K562 (cell line): ENCODE results near the gene SLCO2B1. TPM values are rescaled to one million over a fixed set of nuclear protein-coding genes. Genes with fewer than 3 reads are reported as not detected.

Experiments used
- ATAC-seq: fragments of 200-7000 bp; cut with Tn5 transposase; 3 replicates; pipeline ENCODE4 v1.9.1; 2020; ENCODE audit warnings: moderate library complexity
- BruUV-seq: library from RNA; stranded (reverse); fragments of 400-500 nt; replicated peaks from 2 replicates; lab custom pipeline; 2021; lab: Mats Ljungman, UMichigan
- CTCF ChIA-PET: fragments of 300-600 bp; formaldehyde crosslinking; extraction: SDS; loops from one replicate; lab custom pipeline; 2021; ENCODE audit warnings: low intra/inter-chr PET ratio; lab: Yijun Ruan, JAX
- POLR2A ChIA-PET: fragments of 300-600, 350-650 bp; sonication (Branson Sonifier 250); formaldehyde crosslinking; extraction: SDS; loops from one replicate; lab custom pipeline; 2021; ENCODE audit warnings: antibody characterized with exemption, inconsistent platforms; lab: Yijun Ruan, JAX
- DNase-seq, 4 experiments: peaks; one replicate each; pipeline versions ENCODE4 v3.0.0 to v3.0.0-alpha.2; 2011 to 2018; ENCODE audit warnings: low spot score in 3 of 4, mixed read lengths in 3 of 4; ENCODE audit errors: extremely low read depth in 1 of 4
- FAIRE-seq: peaks from 2 replicates; lab custom pipeline; 2011; peaks lifted over from hg19 to GRCh38; lab: Jason Lieb, UNC
- H2AFZ ChIP-seq: 2 replicates; pipeline ENCODE4 v1.6.0; 2011; ENCODE audit warnings: low read depth, low read length, control low read depth, inconsistent platforms
- H3K27ac ChIP-seq: fragments of 200-600 bp; 3 replicates; pipeline ENCODE4 v1.8.0; 2011; ENCODE audit warnings: low read depth, mild to moderate bottlenecking, control low read depth, inconsistent platforms, low read length, moderate library complexity, mixed read lengths; ENCODE audit errors: extremely low read depth
- H3K27me3 ChIP-seq, 2 experiments: fragments of 300-600 bp in 1 of 2; 2 replicates in 1 of 2; 3 replicates in 1 of 2; pipeline versions ENCODE4 v1.6.0 to v1.8.0; 2011; ENCODE audit warnings: inconsistent platforms in 2 of 2, low read length in 2 of 2, mild to moderate bottlenecking in 1 of 2, mixed read lengths in 1 of 2, moderate library complexity in 1 of 2; ENCODE audit not compliant: control insufficient read depth in 2 of 2, insufficient read depth in 2 of 2
- H3K36me3 ChIP-seq: fragments of 300-600 bp; 3 replicates; pipeline ENCODE4 v1.8.0; 2011; ENCODE audit warnings: mild to moderate bottlenecking, low read length, inconsistent platforms; ENCODE audit not compliant: control insufficient read depth, insufficient read depth
- H3K4me1 ChIP-seq, 2 experiments: fragments of 200-600 bp in 1 of 2; replicated peaks in 1 of 2; 2 replicates in 1 of 2; 3 replicates in 1 of 2; pipeline versions ENCODE4 v1.5.1 to v1.8.0; 2011; ENCODE audit warnings: inconsistent platforms in 2 of 2, low read length in 2 of 2, mild to moderate bottlenecking in 1 of 2, mixed read lengths in 1 of 2, moderate library complexity in 1 of 2; ENCODE audit not compliant: control insufficient read depth in 2 of 2, insufficient read depth in 2 of 2
- H3K4me2 ChIP-seq: 2 replicates; pipeline ENCODE4 v1.6.1; 2011; ENCODE audit warnings: low read length, control low read depth, inconsistent platforms, mixed read lengths; ENCODE audit not compliant: insufficient read depth
- H3K4me3 ChIP-seq: fragments of 200-600 bp; sonication (generic), shearing (Covaris generic); 2 replicates; pipeline ENCODE4 v1.5.1; 2016; ENCODE audit warnings: control low read depth, inconsistent platforms
- H3K79me2 ChIP-seq: fragments of 200-600 bp; 3 replicates; pipeline ENCODE4 v1.8.0; 2011; ENCODE audit warnings: low read length, inconsistent platforms; ENCODE audit not compliant: control insufficient read depth, insufficient read depth
- H3K9ac ChIP-seq, 2 experiments: 2 replicates each; pipeline versions ENCODE4 v1.6.0 to v1.6.1; 2011; ENCODE audit warnings: low read depth in 2 of 2, low read length in 2 of 2, control low read depth in 1 of 2, inconsistent platforms in 1 of 2, mild to moderate bottlenecking in 1 of 2, mixed read lengths in 1 of 2; ENCODE audit not compliant: insufficient read depth in 1 of 2
- H3K9me1 ChIP-seq: one replicate; pipeline ENCODE4 v1.6.0; 2011; ENCODE audit warnings: inconsistent platforms, mild to moderate bottlenecking, low read length, moderate library complexity; ENCODE audit not compliant: control insufficient read depth, insufficient read depth
- H3K9me3 ChIP-seq: replicated peaks from 2 replicates; pipeline ENCODE4 v1.5.1; 2011; ENCODE audit warnings: low read depth, low read length, inconsistent platforms; ENCODE audit not compliant: control insufficient read depth, insufficient read depth
- H4K20me1 ChIP-seq: replicated peaks from 2 replicates; pipeline ENCODE4 v1.6.1; 2011; ENCODE audit warnings: low read length, inconsistent platforms, mixed read lengths; ENCODE audit not compliant: control insufficient read depth, insufficient read depth
- DDX20 ChIP-seq: fragments of 450-650 bp; IDR thresholded peaks from 2 replicates; pipeline ENCODE4 v1.6.1; 2016; ENCODE audit warnings: missing genetic modification characterization, low read depth, mild to moderate bottlenecking, missing compliant biosample characterization, moderate library complexity
- MYBL2 ChIP-seq, 2 experiments: fragments of 450-650 bp in 1 of 2; sonication (generic) in 1 of 2; formaldehyde crosslinking in 1 of 2; IDR thresholded peaks; 2 replicates each; pipeline versions ENCODE4 v1.6.1 to v1.8.1; 2017 to 2022; ENCODE audit warnings: borderline replicate concordance in 1 of 2, inconsistent platforms in 1 of 2, low read depth in 1 of 2, mild to moderate bottlenecking in 1 of 2, missing genetic modification reagents in 1 of 2, moderate library complexity in 1 of 2
- OTX1 ChIP-seq: fragments of 450-650 bp; formaldehyde crosslinking; IDR thresholded peaks from 2 replicates; pipeline ENCODE4 v1.4.0; 2022; ENCODE audit warnings: mild to moderate bottlenecking
- PRMT5 ChIP-seq: sonication (generic); formaldehyde crosslinking; IDR thresholded peaks from 2 replicates; pipeline ENCODE4 v1.5.0; 2020; ENCODE audit warnings: missing genetic modification reagents
- PYGO2 ChIP-seq: fragments of 450-650 bp; IDR thresholded peaks from 2 replicates; pipeline ENCODE4 v1.6.1; 2016; ENCODE audit warnings: mild to moderate bottlenecking, missing genetic modification characterization, moderate library complexity, missing compliant biosample characterization
- TCF7L2 ChIP-seq: fragments of 150-350 bp; IDR thresholded peaks from 2 replicates; pipeline ENCODE4 v1.6.1; 2016; ENCODE audit warnings: low read depth, mild to moderate bottlenecking, low read length, moderate library complexity
- TSC22D4 ChIP-seq: fragments of 450-650 bp; IDR thresholded peaks from 2 replicates; pipeline ENCODE4 v1.6.1; 2016; ENCODE audit warnings: missing genetic modification characterization, missing biosample characterization, control low read depth
- ZKSCAN1 ChIP-seq: fragments of 150-350 bp; IDR thresholded peaks from 2 replicates; pipeline ENCODE4 v1.6.1; 2016; ENCODE audit warnings: low read depth, low read length
- ZNF444 ChIP-seq: fragments of 250-450 bp; sonication (Bioruptor Pico); IDR thresholded peaks from 2 replicates; pipeline ENCODE4 v1.4.0; 2020; ENCODE audit warnings: mild to moderate bottlenecking, moderate library complexity
- ZNF778 ChIP-seq: fragments of 450-650 bp; formaldehyde crosslinking; IDR thresholded peaks from 2 replicates; pipeline ENCODE4 v1.4.0; 2020; ENCODE audit warnings: mild to moderate bottlenecking, moderate library complexity
- whole genome bisulfite sequencing: fragments of 100-300 bp; shearing (Covaris generic); methylation state at CpG from one replicate; pipeline ENCODE4 v1.1.6; 2016; ENCODE audit warnings: low coverage, mixed read lengths; ENCODE audit not compliant: insufficient coverage; ENCODE audit errors: missing lambda C conversion rate; 5-methylcytosine and 5-hydroxymethylcytosine counted together
- in situ Hi-C: fragments of 300-500 bp; cut with MboI; formaldehyde crosslinking; loops from 4 replicates; pipeline ENCODE4 v1.15.0; 2018; ENCODE audit warnings: inconsistent platforms, mixed read lengths
- intact Hi-C: fragments of 100-400 bp; cut with micrococcal nuclease; formaldehyde crosslinking; loops from 2 replicates; pipeline ENCODE4 v1.14.2; 2022
- polyA plus RNA-seq, 8 experiments: library from polyadenylated mRNA; depleted of rRNA in 4 of 8; stranded (reverse) in 5 of 8; unstranded in 3 of 8; fragments of >200 nt; fragmentation: Nextera tagmentation in 2 of 8; fragmentation: Illumina TruSeq in 1 of 8; extraction: Ambion mirVana in 2 of 8; extraction: Trizol in 1 of 8; gene quantifications; 2 replicates each; pipeline versions ENCODE4 v1.2.1 to v1.2.3, GENCODE V29; 2011 to 2014; ENCODE audit warnings: inconsistent platforms in 1 of 8, missing spikeins in 1 of 8
- total RNA-seq, 7 experiments: library from RNA; depleted of rRNA in 6 of 7; stranded (reverse); fragments of >200 nt in 6 of 7; fragmentation: Illumina TruSeq in 2 of 7; extraction: Trizol in 2 of 7; gene quantifications; 2 replicates each; pipeline versions ENCODE4 v1.2.1 to v1.2.3, GENCODE V29; 2011 to 2021; ENCODE audit warnings: low replicate concordance in 1 of 7
- TF ChIP-seq, protein P1 (sequence below), 2 experiments: fragments of 200-800 bp in 1 of 2; sonication (Bioruptor generic) in 1 of 2; sonication (generic) in 1 of 2; formaldehyde crosslinking in 1 of 2; IDR thresholded peaks in 1 of 2; conservative IDR thresholded peaks in 1 of 2; 2 replicates each; pipeline versions ENCODE4 v1.5.0 to v1.6.1; 2016 to 2020; ENCODE audit warnings: missing compliant biosample characterization in 1 of 2, missing genetic modification characterization in 1 of 2, missing genetic modification reagents in 1 of 2
- TF ChIP-seq, protein P2 (sequence below): fragments of 450-650 bp; IDR thresholded peaks from 2 replicates; pipeline ENCODE4 v1.6.1; 2016; ENCODE audit warnings: antibody characterized with exemption
- TF ChIP-seq, protein P3 (sequence below): fragments of 250-450 bp; sonication (Bioruptor Pico); IDR thresholded peaks from 2 replicates; pipeline ENCODE4 v1.4.0; 2020; ENCODE audit warnings: mild to moderate bottlenecking, moderate library complexity, borderline replicate concordance
- TF ChIP-seq, protein P4 (sequence below): fragments of 250-450 bp; sonication (Bioruptor Pico); IDR thresholded peaks from 2 replicates; pipeline ENCODE4 v1.5.0; 2020; ENCODE audit warnings: mild to moderate bottlenecking, borderline replicate concordance

The SLCO2B1 gene
- total and polyA plus RNA-seq, 9 of the 15 experiments (the other 6 are each of a cell fraction or from before 2014, with no cell fraction given) = 0.70 to 14.7 (median 7.6) TPM

DNA sequence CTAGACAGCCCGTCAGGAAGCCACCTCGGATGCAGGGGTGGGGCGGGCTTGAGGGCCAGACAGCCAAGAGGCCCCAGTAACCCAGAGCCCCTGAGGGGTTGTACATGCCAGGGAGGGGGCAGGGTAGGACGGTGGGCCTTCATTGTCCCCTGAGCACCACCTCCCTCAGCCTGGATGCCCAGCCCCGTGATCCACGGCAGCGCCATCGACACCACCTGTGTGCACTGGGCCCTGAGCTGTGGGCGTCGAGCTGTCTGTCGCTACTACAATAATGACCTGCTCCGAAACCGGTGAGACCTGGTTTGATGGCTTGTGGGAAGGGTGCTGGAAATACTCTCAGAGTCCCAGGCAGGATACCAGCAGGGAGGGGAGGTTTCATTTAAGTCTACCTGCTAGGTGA, 52.2 kb downstream of the SLCO2B1 start:
- H3K27me3 ChIP-seq = no peaks in the 10 kb centered on the region; a peak in 1 of 5 replicates
- 50% methylated on average over 11 of the region's 13 CpGs for WGBS
- no peak for ATAC-seq
- ChIA-PET CTCF (no interaction called here), POLR2A (interaction anchor here (0.6 to 1.2 kb wide), 4 partner anchors 9 to 178 kb away, joined by 3 read pairs; no protein-coding TSS in a partner anchor)
- in situ Hi-C loops = loop anchor here (5.0 to 10.0 kb wide), 2 partner anchors 58 to 176 kb away; no protein-coding TSS in a partner anchor
- peaks cover 0 to 3% of the 10 kb centered on the region in 2 experiments; a peak in 2 of 5 replicates for H3K4me1 ChIP-seq
- BruUV-seq = no TSS peak
- H4K20me1 ChIP-seq = peaks cover 10% of the 10 kb centered on the region; the same call in 1 of the 2 replicates
- H3K9me3 ChIP-seq = no peaks in the 10 kb centered on the region
- no peak for FAIRE-seq
- H3K9me1 ChIP-seq = no peaks in the 10 kb centered on the region
- H3K36me3 ChIP-seq = no peaks in the 10 kb centered on the region
- H2AFZ ChIP-seq = no peak overlapping the region
- H3K4me2 ChIP-seq = no peak overlapping the region
- no peaks in the 10 kb centered on the region for H3K79me2 ChIP-seq
- no peak overlapping the region for H3K27ac ChIP-seq
- no peak overlapping the region for H3K9ac ChIP-seq
- intact Hi-C loops = no loop called here
- DNase-seq = no peak
- no peak overlapping the region for H3K4me3 ChIP-seq
- TF ChIP-seq TCF7L2 (no peak), OTX1 (CRISPR knock-in tag) (no peak), ZKSCAN1 (no peak), PRMT5 (CRISPR knock-in tag) (no peak), ZNF778 (CRISPR knock-in tag) (no peak), PYGO2 (tag) (no peak), ZNF444 (no peak), TSC22D4 (tag) (no peak), DDX20 (tag) (no peak), MYBL2 (IDR thresholded peaks at IDR 0.05; ENCODE audit: low read depth) (no peak), MYBL2 (CRISPR knock-in tag; IDR thresholded peaks at IDR 0.05; ENCODE audit: borderline replicate concordance) (no peak)
- TF ChIP-seq, protein P1, sequence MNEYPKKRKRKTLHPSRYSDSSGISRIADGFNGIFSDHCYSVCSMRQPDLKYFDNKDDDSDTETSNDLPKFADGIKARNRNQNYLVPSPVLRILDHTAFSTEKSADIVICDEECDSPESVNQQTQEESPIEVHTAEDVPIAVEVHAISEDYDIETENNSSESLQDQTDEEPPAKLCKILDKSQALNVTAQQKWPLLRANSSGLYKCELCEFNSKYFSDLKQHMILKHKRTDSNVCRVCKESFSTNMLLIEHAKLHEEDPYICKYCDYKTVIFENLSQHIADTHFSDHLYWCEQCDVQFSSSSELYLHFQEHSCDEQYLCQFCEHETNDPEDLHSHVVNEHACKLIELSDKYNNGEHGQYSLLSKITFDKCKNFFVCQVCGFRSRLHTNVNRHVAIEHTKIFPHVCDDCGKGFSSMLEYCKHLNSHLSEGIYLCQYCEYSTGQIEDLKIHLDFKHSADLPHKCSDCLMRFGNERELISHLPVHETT (CRISPR knock-in tag; conservative IDR thresholded peaks at IDR 0.05 in 1 of 2, IDR thresholded peaks at IDR 0.05 in 1 of 2) = no peak
- TF ChIP-seq, protein P2, sequence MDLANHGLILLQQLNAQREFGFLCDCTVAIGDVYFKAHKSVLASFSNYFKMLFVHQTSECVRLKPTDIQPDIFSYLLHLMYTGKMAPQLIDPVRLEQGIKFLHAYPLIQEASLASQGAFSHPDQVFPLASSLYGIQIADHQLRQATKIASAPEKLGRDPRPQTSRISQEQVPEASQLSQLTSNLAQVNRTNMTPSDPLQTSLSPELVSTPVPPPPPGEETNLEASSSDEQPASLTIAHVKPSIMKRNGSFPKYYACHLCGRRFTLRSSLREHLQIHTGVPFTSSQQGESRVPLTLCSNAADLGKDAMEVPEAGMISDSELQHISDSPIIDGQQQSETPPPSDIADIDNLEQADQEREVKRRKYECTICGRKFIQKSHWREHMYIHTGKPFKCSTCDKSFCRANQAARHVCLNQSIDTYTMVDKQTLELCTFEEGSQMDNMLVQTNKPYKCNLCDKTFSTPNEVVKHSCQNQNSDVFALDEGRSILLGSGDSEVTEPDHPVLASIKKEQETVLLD = no peak
- TF ChIP-seq, protein P3, sequence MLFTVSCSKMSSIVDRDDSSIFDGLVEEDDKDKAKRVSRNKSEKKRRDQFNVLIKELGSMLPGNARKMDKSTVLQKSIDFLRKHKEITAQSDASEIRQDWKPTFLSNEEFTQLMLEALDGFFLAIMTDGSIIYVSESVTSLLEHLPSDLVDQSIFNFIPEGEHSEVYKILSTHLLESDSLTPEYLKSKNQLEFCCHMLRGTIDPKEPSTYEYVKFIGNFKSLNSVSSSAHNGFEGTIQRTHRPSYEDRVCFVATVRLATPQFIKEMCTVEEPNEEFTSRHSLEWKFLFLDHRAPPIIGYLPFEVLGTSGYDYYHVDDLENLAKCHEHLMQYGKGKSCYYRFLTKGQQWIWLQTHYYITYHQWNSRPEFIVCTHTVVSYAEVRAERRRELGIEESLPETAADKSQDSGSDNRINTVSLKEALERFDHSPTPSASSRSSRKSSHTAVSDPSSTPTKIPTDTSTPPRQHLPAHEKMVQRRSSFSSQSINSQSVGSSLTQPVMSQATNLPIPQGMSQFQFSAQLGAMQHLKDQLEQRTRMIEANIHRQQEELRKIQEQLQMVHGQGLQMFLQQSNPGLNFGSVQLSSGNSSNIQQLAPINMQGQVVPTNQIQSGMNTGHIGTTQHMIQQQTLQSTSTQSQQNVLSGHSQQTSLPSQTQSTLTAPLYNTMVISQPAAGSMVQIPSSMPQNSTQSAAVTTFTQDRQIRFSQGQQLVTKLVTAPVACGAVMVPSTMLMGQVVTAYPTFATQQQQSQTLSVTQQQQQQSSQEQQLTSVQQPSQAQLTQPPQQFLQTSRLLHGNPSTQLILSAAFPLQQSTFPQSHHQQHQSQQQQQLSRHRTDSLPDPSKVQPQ = no peak
- TF ChIP-seq, protein P4, sequence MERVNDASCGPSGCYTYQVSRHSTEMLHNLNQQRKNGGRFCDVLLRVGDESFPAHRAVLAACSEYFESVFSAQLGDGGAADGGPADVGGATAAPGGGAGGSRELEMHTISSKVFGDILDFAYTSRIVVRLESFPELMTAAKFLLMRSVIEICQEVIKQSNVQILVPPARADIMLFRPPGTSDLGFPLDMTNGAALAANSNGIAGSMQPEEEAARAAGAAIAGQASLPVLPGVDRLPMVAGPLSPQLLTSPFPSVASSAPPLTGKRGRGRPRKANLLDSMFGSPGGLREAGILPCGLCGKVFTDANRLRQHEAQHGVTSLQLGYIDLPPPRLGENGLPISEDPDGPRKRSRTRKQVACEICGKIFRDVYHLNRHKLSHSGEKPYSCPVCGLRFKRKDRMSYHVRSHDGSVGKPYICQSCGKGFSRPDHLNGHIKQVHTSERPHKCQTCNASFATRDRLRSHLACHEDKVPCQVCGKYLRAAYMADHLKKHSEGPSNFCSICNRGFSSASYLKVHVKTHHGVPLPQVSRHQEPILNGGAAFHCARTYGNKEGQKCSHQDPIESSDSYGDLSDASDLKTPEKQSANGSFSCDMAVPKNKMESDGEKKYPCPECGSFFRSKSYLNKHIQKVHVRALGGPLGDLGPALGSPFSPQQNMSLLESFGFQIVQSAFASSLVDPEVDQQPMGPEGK (CRISPR knock-in tag) = no peak
